KMS-11 (cell line): ENCODE data around the gene STK32B.

Experiments used
- H2AFZ ChIP-seq: fragments of 200-600 bp; sonication (generic); 2 replicates; pipeline ENCODE4 v1.6.1; 2016; ENCODE audit warnings: antibody characterized with exemption, mixed run types, low read depth
- H3K27ac ChIP-seq: fragments of 200-600 bp; sonication (generic); 2 replicates; pipeline ENCODE4 v1.6.1; 2016; ENCODE audit warnings: mild to moderate bottlenecking, mixed run types
- H3K27me3 ChIP-seq: fragments of 200-600 bp; sonication (generic); 2 replicates; pipeline ENCODE4 v1.6.1; 2017; ENCODE audit warnings: mild to moderate bottlenecking, low read depth, mixed run types, moderate library complexity; ENCODE audit not compliant: insufficient read depth
- H3K36me3 ChIP-seq: fragments of 200-600 bp; sonication (generic); 2 replicates; pipeline ENCODE4 v1.6.1; 2017; ENCODE audit warnings: mild to moderate bottlenecking, mixed run types; ENCODE audit not compliant: insufficient read depth
- H3K4me1 ChIP-seq: fragments of 200-600 bp; sonication (generic); 2 replicates; pipeline ENCODE4 v1.6.1; 2016; ENCODE audit warnings: mild to moderate bottlenecking, low read depth, mixed run types; ENCODE audit not compliant: poor library complexity, severe bottlenecking
- H3K4me2 ChIP-seq: fragments of 200-600 bp; sonication (generic); 2 replicates; pipeline ENCODE4 v1.7.0; 2016; ENCODE audit warnings: mild to moderate bottlenecking, mixed run types
- H3K4me3 ChIP-seq: fragments of 200-600 bp; sonication (generic); IDR thresholded peaks from 2 replicates; pipeline ENCODE4 v1.6.1; 2017; ENCODE audit warnings: low read depth, low read length, mixed read lengths; ENCODE audit not compliant: insufficient read depth
- H3K79me2 ChIP-seq: fragments of 200-600 bp; sonication (generic); 2 replicates; pipeline ENCODE4 v1.6.1; 2016; ENCODE audit warnings: low read depth, mixed run types; ENCODE audit not compliant: insufficient read depth
- H3K9ac ChIP-seq: fragments of 200-600 bp; sonication (generic); 2 replicates; pipeline ENCODE4 v1.6.1; 2016; ENCODE audit warnings: mild to moderate bottlenecking, mixed run types
- H4K20me1 ChIP-seq: fragments of 200-600 bp; sonication (generic); 2 replicates; pipeline ENCODE4 v1.6.1; 2016; ENCODE audit warnings: mild to moderate bottlenecking, mixed run types; ENCODE audit not compliant: insufficient read depth
- CTCF ChIP-seq: fragments of 200-600 bp; sonication (generic); conservative IDR thresholded peaks from 2 replicates; pipeline ENCODE4 v1.6.1; 2017; ENCODE audit warnings: low read depth, mild to moderate bottlenecking, antibody characterized with exemption, low read length, moderate library complexity, mixed read lengths

The STK32B gene

GRCh38 chr4:5118994-5119835, 67.9 kb downstream of the STK32B start:
- H4K20me1 ChIP-seq, result no peaks in the 10 kb centered on the region
- H3K4me2 ChIP-seq, result no peak overlapping the region
- no peaks in the 10 kb centered on the region for H3K27me3 ChIP-seq
- H3K4me3 ChIP-seq, result no peak overlapping the region
- H3K36me3 ChIP-seq, result no peaks in the 10 kb centered on the region
- no peak overlapping the region for H2AFZ ChIP-seq
- H3K27ac ChIP-seq, result no peak overlapping the region
- H3K79me2 ChIP-seq, result no peaks in the 10 kb centered on the region
- no peak overlapping the region for H3K9ac ChIP-seq
- no peaks in the 10 kb centered on the region for H3K4me1 ChIP-seq
- no peak for TF ChIP-seq CTCF

GRCh38 chr4:5120067-5120466, 68.8 kb downstream of the STK32B start:
- no peaks in the 10 kb centered on the region for H3K4me1 ChIP-seq
- no peak overlapping the region for H3K4me2 ChIP-seq
- H3K4me3 ChIP-seq, result no peak overlapping the region
- H4K20me1 ChIP-seq, result no peaks in the 10 kb centered on the region
- H3K79me2 ChIP-seq, result no peaks in the 10 kb centered on the region
- no peak for TF ChIP-seq CTCF
- H3K9ac ChIP-seq, result no peak overlapping the region
- no peak overlapping the region for H2AFZ ChIP-seq
- H3K27me3 ChIP-seq, result no peaks in the 10 kb centered on the region
- no peaks in the 10 kb centered on the region for H3K36me3 ChIP-seq
- H3K27ac ChIP-seq, result no peak overlapping the region

- H3K4me3 ChIP-seq, result no peak overlapping the region
- TF ChIP-seq CTCF, result no peak
- no peak overlapping the region for H3K9ac ChIP-seq
- H3K27ac ChIP-seq, result no peak overlapping the region
- H2AFZ ChIP-seq, result no peak overlapping the region
- no peaks in the 10 kb centered on the region for H3K4me1 ChIP-seq
- H4K20me1 ChIP-seq, result no peaks in the 10 kb centered on the region
- no peak overlapping the region for H3K4me2 ChIP-seq
- no peaks in the 10 kb centered on the region for H3K27me3 ChIP-seq
- no peaks in the 10 kb centered on the region for H3K36me3 ChIP-seq
- H3K79me2 ChIP-seq, result no peaks in the 10 kb centered on the region
Measured at GRCh38 chr4:5120468-5120867, 69.2 kb downstream of the STK32B start.

GRCh38 chr4:5122114-5122513, 70.8 kb downstream of the STK32B start:
- no peak overlapping the region for H3K9ac ChIP-seq
- no peaks in the 10 kb centered on the region for H3K4me1 ChIP-seq
- H3K4me2 ChIP-seq, result no peak overlapping the region
- H3K27me3 ChIP-seq, result no peaks in the 10 kb centered on the region
- no peak overlapping the region for H3K4me3 ChIP-seq
- no peaks in the 10 kb centered on the region for H3K79me2 ChIP-seq
- no peak overlapping the region for H3K27ac ChIP-seq
- H4K20me1 ChIP-seq, result no peaks in the 10 kb centered on the region
- no peak overlapping the region for H2AFZ ChIP-seq
- H3K36me3 ChIP-seq, result no peaks in the 10 kb centered on the region
- no peak for TF ChIP-seq CTCF
